ENCODE data around the gene HNRNPL. TPM values are rescaled to one million over a fixed set of nuclear protein-coding genes. Genes with fewer than 3 reads are reported as not detected.

Gene HNRNPL
- 440 and 487 TPM in 2 replicates for polyA plus RNA-seq (2011; rRNA removed)
- polyA plus RNA-seq (2012; cell fraction: cytosol; rRNA removed) = 346 and 419 TPM in 2 replicates
- 557 and 713 TPM in 2 replicates for polyA plus RNA-seq (2012; cell fraction: nucleus; rRNA removed)
- polyA plus RNA-seq (2017; fragmentation: RNase III; extraction: RNeasy Plus Mini Kit Qiagen cat#74134 plus additional on column Dnase treatment) = 372 to 383 TPM (median 380 TPM) in 3 replicates
- 477 and 485 TPM in 2 replicates for polyA minus RNA-seq (2011; rRNA and poly(A)+ RNA removed)

DNA sequence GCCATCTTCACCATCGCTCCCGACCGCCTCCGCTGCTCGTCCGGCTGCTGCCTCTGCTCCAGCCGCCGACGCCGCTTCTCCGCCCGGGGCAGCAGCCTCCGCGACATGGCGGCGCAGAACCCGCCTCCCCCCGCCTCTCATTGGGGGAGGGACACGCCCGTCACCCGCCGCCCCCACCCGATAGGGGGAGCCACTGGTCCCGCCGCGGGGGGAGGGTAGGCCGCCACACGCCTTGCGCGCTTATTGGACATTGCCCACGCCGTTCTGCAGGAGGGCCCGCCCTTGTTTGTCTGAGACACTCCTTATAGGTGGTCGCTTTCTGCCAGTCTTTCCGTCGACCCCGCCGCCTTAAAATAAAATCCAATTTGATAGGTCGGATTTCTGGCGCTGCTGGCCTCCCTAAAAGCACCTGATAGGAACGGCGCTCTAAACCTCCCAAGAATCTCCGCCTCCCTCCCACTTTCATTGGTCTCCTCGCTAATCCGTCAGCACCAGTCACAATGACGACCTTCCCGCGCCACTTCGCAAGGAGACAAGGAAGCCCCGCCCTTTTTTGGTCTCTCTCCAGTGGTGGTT is at the start of gene HNRNPL:
TSS of gene HNRNPL (minus strand) at position 127 of the 576 bp plus-strand sequence. CDS start at position 107, 20 bp downstream.
- no peak for FAIRE-seq
- WGBS (ENCODE audit: missing lambda C conversion rate) = under 1% methylated on average over 41 of the region's 50 CpGs
- Histone ChIP-seq H3K9me3 (no peaks in the 10 kb centered on the region), H3K4me3 (peak within 1 kb of the TSS; percentile 69), H3K27ac (peak within 1 kb of the TSS; percentile 93 to 96), H3K4me2 (peak within 1 kb of the TSS; percentile 85), H3K4me1 (peaks cover 44% of the 10 kb centered on the region)
- DNase-seq (ENCODE audit: low read depth in 1 of 2, low spot score in 1 of 2) = no peak
- ATAC-seq = peak; percentile 60 to 79
- POLR2A ChIA-PET = interaction anchor here (0.7 to 2.8 kb wide), 22 partner anchors 12 to 462 kb away, joined by 3 to 62 read pairs (median 5); partner anchors contain the start of genes ACTN4, ECH1, EIF3K and GGN
- CTCF ChIA-PET = interaction anchor here (0.8 to 4.3 kb wide), 11 partner anchors 9 to 615 kb away, joined by 3 to 21 read pairs (median 4); partner anchors contain the start of genes ECH1, MRPS12 and SARS2
- peak; percentile 93 to 100; a peak in 4 of 5 replicates for TF ChIP-seq JUN (IDR thresholded peaks at IDR 0.05)
- TF ChIP-seq, protein P1, sequence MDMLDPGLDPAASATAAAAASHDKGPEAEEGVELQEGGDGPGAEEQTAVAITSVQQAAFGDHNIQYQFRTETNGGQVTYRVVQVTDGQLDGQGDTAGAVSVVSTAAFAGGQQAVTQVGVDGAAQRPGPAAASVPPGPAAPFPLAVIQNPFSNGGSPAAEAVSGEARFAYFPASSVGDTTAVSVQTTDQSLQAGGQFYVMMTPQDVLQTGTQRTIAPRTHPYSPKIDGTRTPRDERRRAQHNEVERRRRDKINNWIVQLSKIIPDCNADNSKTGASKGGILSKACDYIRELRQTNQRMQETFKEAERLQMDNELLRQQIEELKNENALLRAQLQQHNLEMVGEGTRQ (IDR thresholded peaks at IDR 0.05) = peak; percentile 40; the same call in 1 of the 2 replicates
- no peak for TF ChIP-seq FOXS1 (CRISPR knock-in tag; IDR thresholded peaks at IDR 0.05)
- no peak for TF ChIP-seq KDM1A (IDR thresholded peaks at IDR 0.05; ENCODE audit: low read depth)
- TF ChIP-seq, protein P2, sequence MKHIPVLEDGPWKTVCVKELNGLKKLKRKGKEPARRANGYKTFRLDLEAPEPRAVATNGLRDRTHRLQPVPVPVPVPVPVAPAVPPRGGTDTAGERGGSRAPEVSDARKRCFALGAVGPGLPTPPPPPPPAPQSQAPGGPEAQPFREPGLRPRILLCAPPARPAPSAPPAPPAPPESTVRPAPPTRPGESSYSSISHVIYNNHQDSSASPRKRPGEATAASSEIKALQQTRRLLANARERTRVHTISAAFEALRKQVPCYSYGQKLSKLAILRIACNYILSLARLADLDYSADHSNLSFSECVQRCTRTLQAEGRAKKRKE (CRISPR knock-in tag; IDR thresholded peaks at IDR 0.05; ENCODE audit: low read depth) = no peak
- TF ChIP-seq ZNF302 (CRISPR knock-in tag; IDR thresholded peaks at IDR 0.05) = no peak
- TF ChIP-seq, protein P3, sequence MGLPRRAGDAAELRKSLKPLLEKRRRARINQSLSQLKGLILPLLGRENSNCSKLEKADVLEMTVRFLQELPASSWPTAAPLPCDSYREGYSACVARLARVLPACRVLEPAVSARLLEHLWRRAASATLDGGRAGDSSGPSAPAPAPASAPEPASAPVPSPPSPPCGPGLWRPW (IDR thresholded peaks at IDR 0.05) = no peak
- TF ChIP-seq, protein P4, sequence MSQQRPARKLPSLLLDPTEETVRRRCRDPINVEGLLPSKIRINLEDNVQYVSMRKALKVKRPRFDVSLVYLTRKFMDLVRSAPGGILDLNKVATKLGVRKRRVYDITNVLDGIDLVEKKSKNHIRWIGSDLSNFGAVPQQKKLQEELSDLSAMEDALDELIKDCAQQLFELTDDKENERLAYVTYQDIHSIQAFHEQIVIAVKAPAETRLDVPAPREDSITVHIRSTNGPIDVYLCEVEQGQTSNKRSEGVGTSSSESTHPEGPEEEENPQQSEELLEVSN (IDR thresholded peaks at IDR 0.05; ENCODE audit: borderline replicate concordance, low read depth) = no peak; the same call in 1 of the 2 replicates
- TF ChIP-seq, protein P5, sequence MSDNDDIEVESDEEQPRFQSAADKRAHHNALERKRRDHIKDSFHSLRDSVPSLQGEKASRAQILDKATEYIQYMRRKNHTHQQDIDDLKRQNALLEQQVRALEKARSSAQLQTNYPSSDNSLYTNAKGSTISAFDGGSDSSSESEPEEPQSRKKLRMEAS (IDR thresholded peaks at IDR 0.05) = no peak
- TF ChIP-seq, protein P6, sequence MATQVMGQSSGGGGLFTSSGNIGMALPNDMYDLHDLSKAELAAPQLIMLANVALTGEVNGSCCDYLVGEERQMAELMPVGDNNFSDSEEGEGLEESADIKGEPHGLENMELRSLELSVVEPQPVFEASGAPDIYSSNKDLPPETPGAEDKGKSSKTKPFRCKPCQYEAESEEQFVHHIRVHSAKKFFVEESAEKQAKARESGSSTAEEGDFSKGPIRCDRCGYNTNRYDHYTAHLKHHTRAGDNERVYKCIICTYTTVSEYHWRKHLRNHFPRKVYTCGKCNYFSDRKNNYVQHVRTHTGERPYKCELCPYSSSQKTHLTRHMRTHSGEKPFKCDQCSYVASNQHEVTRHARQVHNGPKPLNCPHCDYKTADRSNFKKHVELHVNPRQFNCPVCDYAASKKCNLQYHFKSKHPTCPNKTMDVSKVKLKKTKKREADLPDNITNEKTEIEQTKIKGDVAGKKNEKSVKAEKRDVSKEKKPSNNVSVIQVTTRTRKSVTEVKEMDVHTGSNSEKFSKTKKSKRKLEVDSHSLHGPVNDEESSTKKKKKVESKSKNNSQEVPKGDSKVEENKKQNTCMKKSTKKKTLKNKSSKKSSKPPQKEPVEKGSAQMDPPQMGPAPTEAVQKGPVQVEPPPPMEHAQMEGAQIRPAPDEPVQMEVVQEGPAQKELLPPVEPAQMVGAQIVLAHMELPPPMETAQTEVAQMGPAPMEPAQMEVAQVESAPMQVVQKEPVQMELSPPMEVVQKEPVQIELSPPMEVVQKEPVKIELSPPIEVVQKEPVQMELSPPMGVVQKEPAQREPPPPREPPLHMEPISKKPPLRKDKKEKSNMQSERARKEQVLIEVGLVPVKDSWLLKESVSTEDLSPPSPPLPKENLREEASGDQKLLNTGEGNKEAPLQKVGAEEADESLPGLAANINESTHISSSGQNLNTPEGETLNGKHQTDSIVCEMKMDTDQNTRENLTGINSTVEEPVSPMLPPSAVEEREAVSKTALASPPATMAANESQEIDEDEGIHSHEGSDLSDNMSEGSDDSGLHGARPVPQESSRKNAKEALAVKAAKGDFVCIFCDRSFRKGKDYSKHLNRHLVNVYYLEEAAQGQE (IDR thresholded peaks at IDR 0.05) = peak; percentile 47; the same call in 1 of the 2 replicates
- no peak for TF ChIP-seq CHD4 (IDR thresholded peaks at IDR 0.05; ENCODE audit: borderline replicate concordance)
- peak; percentile 50; the same call in 2 of the 3 replicates for TF ChIP-seq SMC3 (IDR thresholded peaks at IDR 0.05)
- no peak for TF ChIP-seq CEBPB (IDR thresholded peaks at IDR 0.05)
- peak; percentile 87 for TF ChIP-seq CHD2 (IDR thresholded peaks at IDR 0.05; ENCODE audit: low read length, partially characterized antibody)
- no peak for TF ChIP-seq RNF2 (IDR thresholded peaks at IDR 0.05; ENCODE audit: borderline replicate concordance, low read depth)
- no peak for TF ChIP-seq BHLHE40 (IDR thresholded peaks at IDR 0.05; ENCODE audit: low read depth, low read length)
- TF ChIP-seq PHF8 (IDR thresholded peaks at IDR 0.05; ENCODE audit: borderline replicate concordance, low read depth) = no peak
- no peak for TF ChIP-seq EHF (CRISPR knock-in tag; IDR thresholded peaks at IDR 0.05)
- TF ChIP-seq EHMT2 (IDR thresholded peaks at IDR 0.05; ENCODE audit: low read depth) = no peak
- no peak for TF ChIP-seq HEYL (CRISPR knock-in tag; IDR thresholded peaks at IDR 0.05)
- TF ChIP-seq ESRRA (IDR thresholded peaks at IDR 0.05; ENCODE audit: borderline replicate concordance, low read length) = no peak
- no peak for TF ChIP-seq NR3C1 (IDR thresholded peaks at IDR 0.05)
- peak; percentile 90 for TF ChIP-seq RFX5 (IDR thresholded peaks at IDR 0.05)
- TF ChIP-seq, protein P7, sequence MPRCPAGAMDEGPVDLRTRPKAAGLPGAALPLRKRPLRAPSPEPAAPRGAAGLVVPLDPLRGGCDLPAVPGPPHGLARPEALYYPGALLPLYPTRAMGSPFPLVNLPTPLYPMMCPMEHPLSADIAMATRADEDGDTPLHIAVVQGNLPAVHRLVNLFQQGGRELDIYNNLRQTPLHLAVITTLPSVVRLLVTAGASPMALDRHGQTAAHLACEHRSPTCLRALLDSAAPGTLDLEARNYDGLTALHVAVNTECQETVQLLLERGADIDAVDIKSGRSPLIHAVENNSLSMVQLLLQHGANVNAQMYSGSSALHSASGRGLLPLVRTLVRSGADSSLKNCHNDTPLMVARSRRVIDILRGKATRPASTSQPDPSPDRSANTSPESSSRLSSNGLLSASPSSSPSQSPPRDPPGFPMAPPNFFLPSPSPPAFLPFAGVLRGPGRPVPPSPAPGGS (IDR thresholded peaks at IDR 0.05) = peak; percentile 98
- TF ChIP-seq ZC3H11A (IDR thresholded peaks at IDR 0.05) = no peak
- TF ChIP-seq MAZ (IDR thresholded peaks at IDR 0.05; ENCODE audit: borderline replicate concordance, low read depth, low read length) = peak; percentile 88
- no peak for TF ChIP-seq POLR2AphosphoS2 (conservative IDR thresholded peaks at IDR 0.05; ENCODE audit: low read length)
- TF ChIP-seq TP53 (CRISPR knock-in tag; IDR thresholded peaks at IDR 0.05) = no peak
- no peak for TF ChIP-seq EP300 (IDR thresholded peaks at IDR 0.05)
- no peak; the same call in 1 of the 2 replicates for TF ChIP-seq MYC (IDR thresholded peaks at IDR 0.05; ENCODE audit: borderline replicate concordance, low read length)
- TF ChIP-seq TFCP2L1 (CRISPR knock-in tag; IDR thresholded peaks at IDR 0.05) = no peak

Measured in A549 (cell line).